ENCODE results near the gene NTN5.

The NTN5 gene

GRCh38 chr19:48714759-48715675 is 42.2 kb upstream of the NTN5 start:
- peak overlapping the region; percentile 42 for H3K4me3 ChIP-seq (ENCODE audit: insufficient read depth, low read depth, low read length)
- 81 to 83% methylated on average over 26 of the region's 26 CpGs for WGBS, 2 experiments

GRCh38 chr19:48713864-48714755 is 41.3 kb upstream of the NTN5 start:
- Histone ChIP-seq H3K27me3 (ENCODE audit: control insufficient read depth, insufficient read depth, low read length, poor library complexity, severe bottlenecking) (no peaks in the 10 kb centered on the region), H3K4me1 (ENCODE audit: control insufficient read depth, insufficient read depth, low read length) (peaks cover 33% of the 10 kb centered on the region), H3K27ac (ENCODE audit: insufficient read depth, low read depth, low read length, poor library complexity, severe bottlenecking) (no peak overlapping the region), H3K36me3 (ENCODE audit: control insufficient read depth, insufficient read depth, low read length) (no peaks in the 10 kb centered on the region), H3K4me3 (ENCODE audit: insufficient read depth, low read depth, low read length) (peak overlapping the region; percentile 71), H3K9me3 (ENCODE audit: control insufficient read depth, low read length) (no peaks in the 10 kb centered on the region)
- 1% methylated on average over 67 of the region's 67 CpGs for WGBS, 2 experiments

More at GRCh38 chr19:48714759-48715675, 42.2 kb upstream of the NTN5 start:
- H3K27me3 ChIP-seq (ENCODE audit: control insufficient read depth, insufficient read depth, low read length, poor library complexity, severe bottlenecking) = no peaks in the 10 kb centered on the region
- peaks cover 34% of the 10 kb centered on the region for H3K4me1 ChIP-seq (ENCODE audit: control insufficient read depth, insufficient read depth, low read length)
- H3K27ac ChIP-seq (ENCODE audit: insufficient read depth, low read depth, low read length, poor library complexity, severe bottlenecking) = no peak overlapping the region
- no peaks in the 10 kb centered on the region for H3K9me3 ChIP-seq (ENCODE audit: control insufficient read depth, low read length)
- no peaks in the 10 kb centered on the region for H3K36me3 ChIP-seq (ENCODE audit: control insufficient read depth, insufficient read depth, low read length)

GRCh38 chr19:48713041-48713863 is 40.4 kb upstream of the NTN5 start:
- 5 to 6% methylated on average over 24 to 25 of the region's 25 CpGs for WGBS, 2 experiments
- Histone ChIP-seq H3K9me3 (ENCODE audit: control insufficient read depth, low read length) (no peaks in the 10 kb centered on the region), H3K36me3 (ENCODE audit: control insufficient read depth, insufficient read depth, low read length) (no peaks in the 10 kb centered on the region), H3K27me3 (ENCODE audit: control insufficient read depth, insufficient read depth, low read length, poor library complexity, severe bottlenecking) (no peaks in the 10 kb centered on the region), H3K27ac (ENCODE audit: insufficient read depth, low read depth, low read length, poor library complexity, severe bottlenecking) (no peak overlapping the region), H3K4me3 (ENCODE audit: insufficient read depth, low read depth, low read length) (peak overlapping the region; percentile 71), H3K4me1 (ENCODE audit: control insufficient read depth, insufficient read depth, low read length) (peaks cover 25% of the 10 kb centered on the region)

GRCh38 chr19:48711106-48711662 is 38.4 kb upstream of the NTN5 start:
- no peaks in the 10 kb centered on the region for H3K9me3 ChIP-seq (ENCODE audit: control insufficient read depth, low read length)
- 92 to 94% methylated on average over 4 of the region's 4 CpGs for WGBS, 2 experiments
- peaks cover 14% of the 10 kb centered on the region for H3K4me1 ChIP-seq (ENCODE audit: control insufficient read depth, insufficient read depth, low read length)
- H3K27ac ChIP-seq (ENCODE audit: insufficient read depth, low read depth, low read length, poor library complexity, severe bottlenecking) = no peak overlapping the region
- no peaks in the 10 kb centered on the region for H3K36me3 ChIP-seq (ENCODE audit: control insufficient read depth, insufficient read depth, low read length)
- no peak overlapping the region for H3K4me3 ChIP-seq (ENCODE audit: insufficient read depth, low read depth, low read length)
- H3K27me3 ChIP-seq (ENCODE audit: control insufficient read depth, insufficient read depth, low read length, poor library complexity, severe bottlenecking) = no peaks in the 10 kb centered on the region

GRCh38 chr19:48708471-48708870 is 35.7 kb upstream of the NTN5 start:
- Histone ChIP-seq H3K27me3 (ENCODE audit: control insufficient read depth, insufficient read depth, low read length, poor library complexity, severe bottlenecking) (no peaks in the 10 kb centered on the region), H3K36me3 (ENCODE audit: control insufficient read depth, insufficient read depth, low read length) (no peaks in the 10 kb centered on the region), H3K9me3 (ENCODE audit: control insufficient read depth, low read length) (no peaks in the 10 kb centered on the region), H3K4me1 (ENCODE audit: control insufficient read depth, insufficient read depth, low read length) (peaks cover 7% of the 10 kb centered on the region), H3K4me3 (ENCODE audit: insufficient read depth, low read depth, low read length) (no peak overlapping the region), H3K27ac (ENCODE audit: insufficient read depth, low read depth, low read length, poor library complexity, severe bottlenecking) (no peak overlapping the region)
- WGBS, 2 experiments = 50 to 54% methylated on average over 11 of the region's 11 CpGs

GRCh38 chr19:48705431-48705830 is 32.6 kb upstream of the NTN5 start:
- no peaks in the 10 kb centered on the region for H3K4me1 ChIP-seq (ENCODE audit: control insufficient read depth, insufficient read depth, low read length)
- no peaks in the 10 kb centered on the region for H3K36me3 ChIP-seq (ENCODE audit: control insufficient read depth, insufficient read depth, low read length)
- no peaks in the 10 kb centered on the region for H3K9me3 ChIP-seq (ENCODE audit: control insufficient read depth, low read length)
- no peaks in the 10 kb centered on the region for H3K27me3 ChIP-seq (ENCODE audit: control insufficient read depth, insufficient read depth, low read length, poor library complexity, severe bottlenecking)
- 69 to 72% methylated on average over 2 of the region's 2 CpGs for WGBS, 2 experiments
- no peak overlapping the region for H3K27ac ChIP-seq (ENCODE audit: insufficient read depth, low read depth, low read length, poor library complexity, severe bottlenecking)
- no peak overlapping the region for H3K4me3 ChIP-seq (ENCODE audit: insufficient read depth, low read depth, low read length)

GRCh38 chr19:48703316-48703715 is 30.5 kb upstream of the NTN5 start:
- H3K27me3 ChIP-seq (ENCODE audit: control insufficient read depth, insufficient read depth, low read length, poor library complexity, severe bottlenecking) = no peaks in the 10 kb centered on the region
- no peaks in the 10 kb centered on the region for H3K4me1 ChIP-seq (ENCODE audit: control insufficient read depth, insufficient read depth, low read length)
- no peak overlapping the region for H3K4me3 ChIP-seq (ENCODE audit: insufficient read depth, low read depth, low read length)
- 91 to 95% methylated on average over 23 of the region's 23 CpGs for WGBS, 2 experiments
- H3K27ac ChIP-seq (ENCODE audit: insufficient read depth, low read depth, low read length, poor library complexity, severe bottlenecking) = no peak overlapping the region
- no peaks in the 10 kb centered on the region for H3K9me3 ChIP-seq (ENCODE audit: control insufficient read depth, low read length)
- H3K36me3 ChIP-seq (ENCODE audit: control insufficient read depth, insufficient read depth, low read length) = no peaks in the 10 kb centered on the region

- Histone ChIP-seq H3K27ac (ENCODE audit: insufficient read depth, low read depth, low read length, poor library complexity, severe bottlenecking) (no peak overlapping the region), H3K27me3 (ENCODE audit: control insufficient read depth, insufficient read depth, low read length, poor library complexity, severe bottlenecking) (no peaks in the 10 kb centered on the region), H3K4me3 (ENCODE audit: insufficient read depth, low read depth, low read length) (no peak overlapping the region), H3K36me3 (ENCODE audit: control insufficient read depth, insufficient read depth, low read length) (no peaks in the 10 kb centered on the region), H3K4me1 (ENCODE audit: control insufficient read depth, insufficient read depth, low read length) (no peaks in the 10 kb centered on the region), H3K9me3 (ENCODE audit: control insufficient read depth, low read length) (no peaks in the 10 kb centered on the region)
- 95% methylated on average over 13 of the region's 13 CpGs for WGBS, 2 experiments
Observed at GRCh38 chr19:48702701-48703100, 29.9 kb upstream of the NTN5 start.

- no peak overlapping the region for H3K27ac ChIP-seq (ENCODE audit: insufficient read depth, low read depth, low read length, poor library complexity, severe bottlenecking)
- H3K4me1 ChIP-seq (ENCODE audit: control insufficient read depth, insufficient read depth, low read length) = no peaks in the 10 kb centered on the region
- H3K4me3 ChIP-seq (ENCODE audit: insufficient read depth, low read depth, low read length) = no peak overlapping the region
- 85% methylated on average over 4 of the region's 4 CpGs for WGBS, 2 experiments
- H3K27me3 ChIP-seq (ENCODE audit: control insufficient read depth, insufficient read depth, low read length, poor library complexity, severe bottlenecking) = peaks cover 23% of the 10 kb centered on the region
- no peaks in the 10 kb centered on the region for H3K36me3 ChIP-seq (ENCODE audit: control insufficient read depth, insufficient read depth, low read length)
- H3K9me3 ChIP-seq (ENCODE audit: control insufficient read depth, low read length) = no peaks in the 10 kb centered on the region
Observed at GRCh38 chr19:48698046-48698445, 25.2 kb upstream of the NTN5 start.
